ENCODE data around the gene CHRNB1. TPM values are rescaled to one million over a fixed set of nuclear protein-coding genes. Genes with fewer than 3 reads are reported as not detected.

The CHRNB1 gene
- total and polyA plus RNA-seq, 2 experiments from 2014 or later, result 11.1 to 11.2 TPM

DNA sequence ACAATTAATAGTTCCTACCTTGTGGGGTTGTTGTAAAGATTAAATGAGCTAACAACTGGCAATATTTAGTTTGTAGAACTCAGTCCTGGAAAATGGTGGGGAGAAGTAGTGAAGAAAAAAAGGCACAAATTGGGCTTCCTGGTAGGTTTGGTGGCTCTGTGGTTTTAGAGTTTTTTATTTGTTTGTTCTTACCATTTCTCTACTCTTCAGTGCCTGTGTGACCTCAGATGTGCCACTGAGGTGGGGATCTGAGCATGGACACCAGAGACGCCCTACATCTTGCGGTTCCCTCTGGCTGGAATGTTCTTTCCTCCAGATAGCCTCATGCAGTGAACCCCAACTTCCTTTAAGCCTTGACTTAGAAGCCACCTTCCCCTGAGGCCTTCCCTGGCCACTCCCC, 26.9 kb downstream of the CHRNB1 start:
- Histone ChIP-seq H3F3A (replicated peaks; ENCODE audit: low read depth) (no peaks in the 10 kb centered on the region), H3K4me3 (no peak overlapping the region), H3K79me2 (replicated peaks; ENCODE audit: insufficient read depth) (peaks cover 37% of the 10 kb centered on the region), H3K9me2 (ENCODE audit: insufficient read depth) (no peaks in the 10 kb centered on the region), H3K36me3 (ENCODE audit: insufficient read depth) (no peaks in the 10 kb centered on the region), H3K4me2 (no peak overlapping the region), H4K20me1 (replicated peaks; ENCODE audit: insufficient read depth) (peaks cover 8% of the 10 kb centered on the region; the same call in 1 of the 2 replicates), H3K27me3 (ENCODE audit: insufficient read depth) (no peaks in the 10 kb centered on the region), H2AFZ (no peak overlapping the region), H3K4me1 (ENCODE audit: insufficient read depth) (peaks cover 4% of the 10 kb centered on the region; the same call in 1 of the 2 replicates), H3K27ac (ENCODE audit: low read depth) (no peak overlapping the region)
- no peak overlapping the region for H3K4me3 Mint-ChIP-seq
- no peaks in the 10 kb centered on the region; the same call in 2 of the 3 replicates for H3K36me3 Mint-ChIP-seq (ENCODE audit: low read depth)
- no peaks in the 10 kb centered on the region for H3K9me3 Mint-ChIP-seq
- H3K27ac Mint-ChIP-seq, result no peak overlapping the region
- DNase-seq (ENCODE audit: low spot score) (no peak), ATAC-seq (no peak)
- H3K4me1 Mint-ChIP-seq, result peaks cover 13% of the 10 kb centered on the region
- peaks cover 3% of the 10 kb centered on the region for H3K27me3 Mint-ChIP-seq (ENCODE audit: insufficient read depth, low read depth, poor library complexity)
- TF ChIP-seq, protein P1, sequence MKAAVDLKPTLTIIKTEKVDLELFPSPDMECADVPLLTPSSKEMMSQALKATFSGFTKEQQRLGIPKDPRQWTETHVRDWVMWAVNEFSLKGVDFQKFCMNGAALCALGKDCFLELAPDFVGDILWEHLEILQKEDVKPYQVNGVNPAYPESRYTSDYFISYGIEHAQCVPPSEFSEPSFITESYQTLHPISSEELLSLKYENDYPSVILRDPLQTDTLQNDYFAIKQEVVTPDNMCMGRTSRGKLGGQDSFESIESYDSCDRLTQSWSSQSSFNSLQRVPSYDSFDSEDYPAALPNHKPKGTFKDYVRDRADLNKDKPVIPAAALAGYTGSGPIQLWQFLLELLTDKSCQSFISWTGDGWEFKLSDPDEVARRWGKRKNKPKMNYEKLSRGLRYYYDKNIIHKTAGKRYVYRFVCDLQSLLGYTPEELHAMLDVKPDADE (IDR thresholded peaks at IDR 0.05), result no peak
- TF ChIP-seq ZNF114 (CRISPR knock-in tag; IDR thresholded peaks at IDR 0.05), result no peak
- TF ChIP-seq STAT1 (IDR thresholded peaks at IDR 0.05; ENCODE audit: unreplicated experiment), result no peak
- TF ChIP-seq, protein P2, sequence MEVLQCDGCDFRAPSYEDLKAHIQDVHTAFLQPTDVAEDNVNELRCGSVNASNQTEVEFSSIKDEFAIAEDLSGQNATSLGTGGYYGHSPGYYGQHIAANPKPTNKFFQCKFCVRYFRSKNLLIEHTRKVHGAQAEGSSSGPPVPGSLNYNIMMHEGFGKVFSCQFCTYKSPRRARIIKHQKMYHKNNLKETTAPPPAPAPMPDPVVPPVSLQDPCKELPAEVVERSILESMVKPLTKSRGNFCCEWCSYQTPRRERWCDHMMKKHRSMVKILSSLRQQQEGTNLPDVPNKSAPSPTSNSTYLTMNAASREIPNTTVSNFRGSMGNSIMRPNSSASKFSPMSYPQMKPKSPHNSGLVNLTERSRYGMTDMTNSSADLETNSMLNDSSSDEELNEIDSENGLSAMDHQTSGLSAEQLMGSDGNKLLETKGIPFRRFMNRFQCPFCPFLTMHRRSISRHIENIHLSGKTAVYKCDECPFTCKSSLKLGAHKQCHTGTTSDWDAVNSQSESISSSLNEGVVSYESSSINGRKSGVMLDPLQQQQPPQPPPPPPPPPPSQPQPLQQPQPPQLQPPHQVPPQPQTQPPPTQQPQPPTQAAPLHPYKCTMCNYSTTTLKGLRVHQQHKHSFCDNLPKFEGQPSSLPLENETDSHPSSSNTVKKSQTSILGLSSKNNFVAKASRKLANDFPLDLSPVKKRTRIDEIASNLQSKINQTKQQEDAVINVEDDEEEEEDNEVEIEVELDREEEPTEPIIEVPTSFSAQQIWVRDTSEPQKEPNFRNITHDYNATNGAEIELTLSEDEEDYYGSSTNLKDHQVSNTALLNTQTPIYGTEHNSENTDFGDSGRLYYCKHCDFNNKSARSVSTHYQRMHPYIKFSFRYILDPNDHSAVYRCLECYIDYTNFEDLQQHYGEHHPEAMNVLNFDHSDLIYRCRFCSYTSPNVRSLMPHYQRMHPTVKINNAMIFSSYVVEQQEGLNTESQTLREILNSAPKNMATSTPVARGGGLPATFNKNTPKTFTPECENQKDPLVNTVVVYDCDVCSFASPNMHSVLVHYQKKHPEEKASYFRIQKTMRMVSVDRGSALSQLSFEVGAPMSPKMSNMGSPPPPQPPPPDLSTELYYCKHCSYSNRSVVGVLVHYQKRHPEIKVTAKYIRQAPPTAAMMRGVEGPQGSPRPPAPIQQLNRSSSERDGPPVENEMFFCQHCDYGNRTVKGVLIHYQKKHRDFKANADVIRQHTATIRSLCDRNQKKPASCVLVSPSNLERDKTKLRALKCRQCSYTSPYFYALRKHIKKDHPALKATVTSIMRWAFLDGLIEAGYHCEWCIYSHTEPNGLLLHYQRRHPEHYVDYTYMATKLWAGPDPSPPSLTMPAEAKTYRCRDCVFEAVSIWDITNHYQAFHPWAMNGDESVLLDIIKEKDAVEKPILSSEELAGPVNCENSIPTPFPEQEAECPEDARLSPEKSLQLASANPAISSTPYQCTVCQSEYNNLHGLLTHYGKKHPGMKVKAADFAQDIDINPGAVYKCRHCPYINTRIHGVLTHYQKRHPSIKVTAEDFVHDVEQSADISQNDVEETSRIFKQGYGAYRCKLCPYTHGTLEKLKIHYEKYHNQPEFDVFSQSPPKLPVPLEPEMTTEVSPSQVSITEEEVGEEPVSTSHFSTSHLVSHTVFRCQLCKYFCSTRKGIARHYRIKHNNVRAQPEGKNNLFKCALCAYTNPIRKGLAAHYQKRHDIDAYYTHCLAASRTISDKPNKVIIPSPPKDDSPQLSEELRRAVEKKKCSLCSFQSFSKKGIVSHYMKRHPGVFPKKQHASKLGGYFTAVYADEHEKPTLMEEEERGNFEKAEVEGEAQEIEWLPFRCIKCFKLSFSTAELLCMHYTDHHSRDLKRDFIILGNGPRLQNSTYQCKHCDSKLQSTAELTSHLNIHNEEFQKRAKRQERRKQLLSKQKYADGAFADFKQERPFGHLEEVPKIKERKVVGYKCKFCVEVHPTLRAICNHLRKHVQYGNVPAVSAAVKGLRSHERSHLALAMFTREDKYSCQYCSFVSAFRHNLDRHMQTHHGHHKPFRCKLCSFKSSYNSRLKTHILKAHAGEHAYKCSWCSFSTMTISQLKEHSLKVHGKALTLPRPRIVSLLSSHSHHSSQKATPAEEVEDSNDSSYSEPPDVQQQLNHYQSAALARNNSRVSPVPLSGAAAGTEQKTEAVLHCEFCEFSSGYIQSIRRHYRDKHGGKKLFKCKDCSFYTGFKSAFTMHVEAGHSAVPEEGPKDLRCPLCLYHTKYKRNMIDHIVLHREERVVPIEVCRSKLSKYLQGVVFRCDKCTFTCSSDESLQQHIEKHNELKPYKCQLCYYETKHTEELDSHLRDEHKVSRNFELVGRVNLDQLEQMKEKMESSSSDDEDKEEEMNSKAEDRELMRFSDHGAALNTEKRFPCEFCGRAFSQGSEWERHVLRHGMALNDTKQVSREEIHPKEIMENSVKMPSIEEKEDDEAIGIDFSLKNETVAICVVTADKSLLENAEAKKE (CRISPR knock-in tag; IDR thresholded peaks at IDR 0.05), result no peak
- TF ChIP-seq, protein P3, sequence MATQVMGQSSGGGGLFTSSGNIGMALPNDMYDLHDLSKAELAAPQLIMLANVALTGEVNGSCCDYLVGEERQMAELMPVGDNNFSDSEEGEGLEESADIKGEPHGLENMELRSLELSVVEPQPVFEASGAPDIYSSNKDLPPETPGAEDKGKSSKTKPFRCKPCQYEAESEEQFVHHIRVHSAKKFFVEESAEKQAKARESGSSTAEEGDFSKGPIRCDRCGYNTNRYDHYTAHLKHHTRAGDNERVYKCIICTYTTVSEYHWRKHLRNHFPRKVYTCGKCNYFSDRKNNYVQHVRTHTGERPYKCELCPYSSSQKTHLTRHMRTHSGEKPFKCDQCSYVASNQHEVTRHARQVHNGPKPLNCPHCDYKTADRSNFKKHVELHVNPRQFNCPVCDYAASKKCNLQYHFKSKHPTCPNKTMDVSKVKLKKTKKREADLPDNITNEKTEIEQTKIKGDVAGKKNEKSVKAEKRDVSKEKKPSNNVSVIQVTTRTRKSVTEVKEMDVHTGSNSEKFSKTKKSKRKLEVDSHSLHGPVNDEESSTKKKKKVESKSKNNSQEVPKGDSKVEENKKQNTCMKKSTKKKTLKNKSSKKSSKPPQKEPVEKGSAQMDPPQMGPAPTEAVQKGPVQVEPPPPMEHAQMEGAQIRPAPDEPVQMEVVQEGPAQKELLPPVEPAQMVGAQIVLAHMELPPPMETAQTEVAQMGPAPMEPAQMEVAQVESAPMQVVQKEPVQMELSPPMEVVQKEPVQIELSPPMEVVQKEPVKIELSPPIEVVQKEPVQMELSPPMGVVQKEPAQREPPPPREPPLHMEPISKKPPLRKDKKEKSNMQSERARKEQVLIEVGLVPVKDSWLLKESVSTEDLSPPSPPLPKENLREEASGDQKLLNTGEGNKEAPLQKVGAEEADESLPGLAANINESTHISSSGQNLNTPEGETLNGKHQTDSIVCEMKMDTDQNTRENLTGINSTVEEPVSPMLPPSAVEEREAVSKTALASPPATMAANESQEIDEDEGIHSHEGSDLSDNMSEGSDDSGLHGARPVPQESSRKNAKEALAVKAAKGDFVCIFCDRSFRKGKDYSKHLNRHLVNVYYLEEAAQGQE (IDR thresholded peaks at IDR 0.05; ENCODE audit: unreplicated experiment), result no peak
- no peak for TF ChIP-seq EZH2 (IDR thresholded peaks at IDR 0.05; ENCODE audit: low read depth, unreplicated experiment)
- TF ChIP-seq CREB1 (CRISPR knock-in tag; IDR thresholded peaks at IDR 0.05; ENCODE audit: low read depth), result no peak
- TF ChIP-seq ZNF331 (CRISPR knock-in tag; IDR thresholded peaks at IDR 0.05; ENCODE audit: low read depth), result no peak
- TF ChIP-seq POLR2AphosphoS5 (IDR thresholded peaks at IDR 0.05; ENCODE audit: low read depth), result no peak
- TF ChIP-seq NANOG (IDR thresholded peaks at IDR 0.05; ENCODE audit: borderline replicate concordance), result no peak
- no peak for TF ChIP-seq EZH2phosphoT487 (IDR thresholded peaks at IDR 0.05; ENCODE audit: unreplicated experiment)
- no peak for TF ChIP-seq JUNB (IDR thresholded peaks at IDR 0.05; ENCODE audit: unreplicated experiment)
- TF ChIP-seq, protein P4, sequence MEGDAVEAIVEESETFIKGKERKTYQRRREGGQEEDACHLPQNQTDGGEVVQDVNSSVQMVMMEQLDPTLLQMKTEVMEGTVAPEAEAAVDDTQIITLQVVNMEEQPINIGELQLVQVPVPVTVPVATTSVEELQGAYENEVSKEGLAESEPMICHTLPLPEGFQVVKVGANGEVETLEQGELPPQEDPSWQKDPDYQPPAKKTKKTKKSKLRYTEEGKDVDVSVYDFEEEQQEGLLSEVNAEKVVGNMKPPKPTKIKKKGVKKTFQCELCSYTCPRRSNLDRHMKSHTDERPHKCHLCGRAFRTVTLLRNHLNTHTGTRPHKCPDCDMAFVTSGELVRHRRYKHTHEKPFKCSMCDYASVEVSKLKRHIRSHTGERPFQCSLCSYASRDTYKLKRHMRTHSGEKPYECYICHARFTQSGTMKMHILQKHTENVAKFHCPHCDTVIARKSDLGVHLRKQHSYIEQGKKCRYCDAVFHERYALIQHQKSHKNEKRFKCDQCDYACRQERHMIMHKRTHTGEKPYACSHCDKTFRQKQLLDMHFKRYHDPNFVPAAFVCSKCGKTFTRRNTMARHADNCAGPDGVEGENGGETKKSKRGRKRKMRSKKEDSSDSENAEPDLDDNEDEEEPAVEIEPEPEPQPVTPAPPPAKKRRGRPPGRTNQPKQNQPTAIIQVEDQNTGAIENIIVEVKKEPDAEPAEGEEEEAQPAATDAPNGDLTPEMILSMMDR (conservative IDR thresholded peaks at IDR 0.05; ENCODE audit: low read depth in 2 of 2), result no peak

Data from GM23338 (cell line).